Brain microvascular endothelial cell (primary cell): ENCODE measurements around the gene U2AF1.
"Not testable (repeated sequence)": the region's sequence is repeated elsewhere in the genome, so short reads cannot be mapped to it uniquely, and the experiment has no call there.

Experiments used
- DNase-seq: peaks from one replicate; pipeline ENCODE4 v3.0.0-alpha.2; 2020
- H3K27ac ChIP-seq: fragments of 250-450 bp; sonication (Bioruptor Pico); 2 replicates; pipeline ENCODE4 v1.5.1; 2020; ENCODE audit warnings: mild to moderate bottlenecking, moderate library complexity
- H3K27me3 ChIP-seq: fragments of 250-450 bp; sonication (Bioruptor Pico); replicated peaks from 2 replicates; pipeline ENCODE4 v1.5.1; 2020; ENCODE audit warnings: mild to moderate bottlenecking
- H3K36me3 ChIP-seq: fragments of 250-450 bp; sonication (Bioruptor Pico); replicated peaks from 2 replicates; pipeline ENCODE4 v1.5.1; 2020; ENCODE audit warnings: mild to moderate bottlenecking
- H3K4me3 ChIP-seq: 2 replicates; pipeline ENCODE4 v1.5.1; 2011; ENCODE audit warnings: low read depth, mild to moderate bottlenecking, control low read depth, low read length, moderate library complexity
- in situ Hi-C: cut with HindIII; loops from 2 replicates; pipeline ENCODE4 v1.10.0; 2017; ENCODE audit warnings: low sequenced_read_pairs, low pct_ligation_motif_present

U2AF1 gene

GRCh38 chr21:43068065-43068464 is 39.3 kb downstream of the U2AF1 start:
- in situ Hi-C loops, DNase-seq, H3K27ac ChIP-seq, H3K4me3 ChIP-seq, H3K27me3 ChIP-seq, H3K36me3 ChIP-seq: not testable (repeated sequence)

GRCh38 chr21:43066690-43067089 is 40.7 kb downstream of the U2AF1 start:
- H3K4me3 ChIP-seq, DNase-seq: not testable (repeated sequence)

GRCh38 chr21:43065991-43066390 is 41.4 kb downstream of the U2AF1 start:
- in situ Hi-C loops, H3K36me3 ChIP-seq, H3K27me3 ChIP-seq, DNase-seq, H3K4me3 ChIP-seq, H3K27ac ChIP-seq: not testable (repeated sequence)

More at GRCh38 chr21:43066690-43067089, 40.7 kb downstream of the U2AF1 start:
- H3K27ac ChIP-seq, in situ Hi-C loops, H3K36me3 ChIP-seq, H3K27me3 ChIP-seq: not testable (repeated sequence)

- in situ Hi-C loops = not testable (repeated sequence)
Measured at GRCh38 chr21:43064265-43064917, 43.0 kb downstream of the U2AF1 start.

GRCh38 chr21:43062955-43063664 is 44.3 kb downstream of the U2AF1 start:
- in situ Hi-C loops, DNase-seq: not testable (repeated sequence)

More at GRCh38 chr21:43064265-43064917, 43.0 kb downstream of the U2AF1 start:
- not testable (repeated sequence) for H3K36me3 ChIP-seq, DNase-seq, H3K27me3 ChIP-seq, H3K4me3 ChIP-seq, H3K27ac ChIP-seq

GRCh38 chr21:43053112-43053511 is 54.3 kb downstream of the U2AF1 start:
- in situ Hi-C loops, DNase-seq, H3K4me3 ChIP-seq, H3K36me3 ChIP-seq, H3K27ac ChIP-seq, H3K27me3 ChIP-seq: not testable (repeated sequence)

More at GRCh38 chr21:43062955-43063664, 44.3 kb downstream of the U2AF1 start:
- H3K27ac ChIP-seq, H3K4me3 ChIP-seq, H3K36me3 ChIP-seq, H3K27me3 ChIP-seq: not testable (repeated sequence)

- H3K27ac ChIP-seq, H3K36me3 ChIP-seq, H3K27me3 ChIP-seq, H3K4me3 ChIP-seq, in situ Hi-C loops, DNase-seq: not testable (repeated sequence)
Measured at GRCh38 chr21:43045876-43046821, 61.2 kb downstream of the U2AF1 start.

GRCh38 chr21:43045165-43045875 is 62.0 kb downstream of the U2AF1 start:
- in situ Hi-C loops = not testable (repeated sequence)

GRCh38 chr21:43044547-43044946 is 62.8 kb downstream of the U2AF1 start:
- H3K4me3 ChIP-seq, in situ Hi-C loops, H3K27me3 ChIP-seq, H3K36me3 ChIP-seq, H3K27ac ChIP-seq, DNase-seq: not testable (repeated sequence)

More at GRCh38 chr21:43045165-43045875, 62.0 kb downstream of the U2AF1 start:
- not testable (repeated sequence) for H3K36me3 ChIP-seq, H3K27me3 ChIP-seq, H3K4me3 ChIP-seq, DNase-seq, H3K27ac ChIP-seq

GRCh38 chr21:43043291-43043690 is 64.1 kb downstream of the U2AF1 start:
- H3K27me3 ChIP-seq, H3K27ac ChIP-seq, H3K36me3 ChIP-seq, DNase-seq, in situ Hi-C loops, H3K4me3 ChIP-seq: not testable (repeated sequence)
